ENCODE results near the gene IRF1. TPM values are rescaled to one million over a fixed set of nuclear protein-coding genes. Genes with fewer than 3 reads are reported as not detected.

Gene IRF1
- total RNA-seq, 2 donors from 2014 or later = 12.2 to 15.5 TPM

DNA sequence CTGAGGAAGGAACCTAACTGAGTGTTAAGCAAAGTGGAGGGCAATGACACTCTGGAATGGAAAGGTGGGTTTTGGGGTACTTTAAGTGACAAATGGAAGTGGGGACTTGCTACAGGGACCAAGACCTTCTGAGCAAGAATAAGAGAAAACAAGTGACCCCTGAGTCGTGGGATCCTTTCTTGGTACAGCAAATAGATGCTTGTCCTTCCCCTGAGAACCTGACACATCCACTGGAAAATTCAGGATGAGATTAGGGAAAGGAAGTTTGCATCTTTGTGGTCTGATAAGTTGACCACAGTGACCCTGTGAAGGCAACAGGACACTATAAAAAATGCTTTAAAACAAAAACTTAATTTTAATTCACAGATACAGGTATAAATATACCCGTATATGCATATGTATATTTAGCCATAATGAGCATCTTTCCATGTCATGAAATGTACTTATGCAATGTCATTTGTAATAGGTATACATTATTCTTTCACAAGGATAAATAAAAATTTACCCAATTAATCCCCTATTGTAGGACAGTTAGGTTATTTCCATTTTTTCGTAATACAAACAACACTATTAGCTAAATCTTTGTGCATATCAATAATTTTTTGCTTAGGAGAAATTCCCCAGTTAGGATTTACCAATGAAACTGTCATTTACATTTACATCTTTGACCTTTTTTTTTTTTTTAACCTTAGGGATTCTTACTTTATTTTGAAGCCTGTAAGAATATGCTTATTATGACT is 2.0 kb upstream of the IRF1 start:
- Histone ChIP-seq H3K27ac (no peak overlapping the region), H3K4me1 (peaks cover 51% of the 10 kb centered on the region), H3K27me3 (no peaks in the 10 kb centered on the region), H3K36me3 (replicated peaks in 1 of 2; ENCODE audit: insufficient read depth in 1 of 2, low read depth in 2 of 2) (no peaks in the 10 kb centered on the region), H3K4me3 (no peak overlapping the region), H3K9me3 (no peaks in the 10 kb centered on the region)
- DNase-seq (peak in 1 of 4 donors; percentile 5), ATAC-seq (no peak)
- intact Hi-C loops (cut with DNase I) = loop anchor here (5.0 kb wide), 1 partner anchor 80 kb away; no protein-coding TSS in a partner anchor
- TF ChIP-seq POLR2A (IDR thresholded peaks at IDR 0.05) = no peak
- TF ChIP-seq, protein P1, sequence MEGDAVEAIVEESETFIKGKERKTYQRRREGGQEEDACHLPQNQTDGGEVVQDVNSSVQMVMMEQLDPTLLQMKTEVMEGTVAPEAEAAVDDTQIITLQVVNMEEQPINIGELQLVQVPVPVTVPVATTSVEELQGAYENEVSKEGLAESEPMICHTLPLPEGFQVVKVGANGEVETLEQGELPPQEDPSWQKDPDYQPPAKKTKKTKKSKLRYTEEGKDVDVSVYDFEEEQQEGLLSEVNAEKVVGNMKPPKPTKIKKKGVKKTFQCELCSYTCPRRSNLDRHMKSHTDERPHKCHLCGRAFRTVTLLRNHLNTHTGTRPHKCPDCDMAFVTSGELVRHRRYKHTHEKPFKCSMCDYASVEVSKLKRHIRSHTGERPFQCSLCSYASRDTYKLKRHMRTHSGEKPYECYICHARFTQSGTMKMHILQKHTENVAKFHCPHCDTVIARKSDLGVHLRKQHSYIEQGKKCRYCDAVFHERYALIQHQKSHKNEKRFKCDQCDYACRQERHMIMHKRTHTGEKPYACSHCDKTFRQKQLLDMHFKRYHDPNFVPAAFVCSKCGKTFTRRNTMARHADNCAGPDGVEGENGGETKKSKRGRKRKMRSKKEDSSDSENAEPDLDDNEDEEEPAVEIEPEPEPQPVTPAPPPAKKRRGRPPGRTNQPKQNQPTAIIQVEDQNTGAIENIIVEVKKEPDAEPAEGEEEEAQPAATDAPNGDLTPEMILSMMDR (IDR thresholded peaks at IDR 0.05) = no peak
- 73 to 88% methylated on average over 3 of the region's 3 CpGs for WGBS, 2 donors

DNA sequence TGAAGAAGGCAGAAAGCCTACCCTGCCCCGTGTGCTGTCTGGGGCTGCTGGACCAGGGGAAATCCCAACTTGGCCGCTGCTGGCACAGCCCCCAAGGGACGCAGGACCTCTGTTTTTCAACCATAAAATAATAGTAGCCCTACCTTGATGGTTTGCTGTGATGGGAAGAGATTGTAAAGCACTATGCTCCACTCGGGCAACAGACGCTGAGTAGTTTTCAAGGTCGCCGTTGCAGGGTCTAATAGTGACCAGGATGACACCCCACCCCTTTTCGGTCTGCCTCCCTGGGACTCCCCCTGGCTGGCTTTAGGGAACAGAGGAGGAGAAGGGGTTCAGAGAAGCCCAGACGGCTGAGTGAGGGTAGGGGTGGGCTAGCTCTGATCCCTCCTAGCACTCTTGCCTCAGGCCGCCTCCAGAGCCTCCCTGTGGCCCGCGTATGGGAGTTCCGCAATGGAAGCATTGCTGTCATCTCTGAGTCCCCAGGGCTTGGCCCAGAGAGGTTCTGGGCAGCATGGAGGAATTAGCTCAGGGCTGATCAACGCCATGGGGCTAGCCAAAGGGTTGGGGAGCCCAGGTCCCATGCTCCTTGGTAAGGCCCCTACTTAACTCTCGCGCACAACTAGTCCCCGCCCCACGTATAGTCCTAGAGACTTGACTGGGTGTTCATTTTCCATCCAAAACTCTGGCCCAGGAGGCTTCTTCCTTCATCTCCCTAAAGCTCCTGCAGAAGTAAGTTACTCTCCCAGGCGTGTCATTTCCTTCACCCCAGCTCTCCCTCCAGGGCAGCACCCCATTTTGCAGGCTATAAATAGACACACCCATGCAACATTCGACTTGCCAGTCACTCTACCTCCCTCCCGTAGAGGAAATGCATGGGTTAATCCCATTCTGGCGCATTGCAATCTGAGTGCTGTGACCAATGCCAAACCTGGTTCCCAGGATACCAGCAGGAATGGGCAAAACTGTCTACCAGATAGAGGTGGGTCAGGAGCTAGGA is 1.1 kb upstream of the IRF1 start:
- 49 to 59% methylated on average over 20 to 22 of the region's 22 CpGs for WGBS, 2 donors
- Histone ChIP-seq H3K27me3 (no peaks in the 10 kb centered on the region), H3K36me3 (replicated peaks in 1 of 2; ENCODE audit: insufficient read depth in 1 of 2, low read depth in 2 of 2) (peaks cover 0 to 6% of the 10 kb centered on the region in 2 donors), H3K4me1 (peaks cover 44% of the 10 kb centered on the region), H3K27ac (peak overlapping the region; percentile 85 to 98 (median 96)), H3K9me3 (no peaks in the 10 kb centered on the region), H3K4me3 (peak overlapping the region in 1 of 2 donors; percentile 21)
- no peak for TF ChIP-seq POLR2A (IDR thresholded peaks at IDR 0.05)
- ATAC-seq (peak; percentile 3), DNase-seq (peak in 3 of 4 donors; percentile 25 to 46 (median 31))
- intact Hi-C loops (cut with DNase I) = loop anchor here (5.0 kb wide), 1 partner anchor 79 kb away; no protein-coding TSS in a partner anchor

DNA sequence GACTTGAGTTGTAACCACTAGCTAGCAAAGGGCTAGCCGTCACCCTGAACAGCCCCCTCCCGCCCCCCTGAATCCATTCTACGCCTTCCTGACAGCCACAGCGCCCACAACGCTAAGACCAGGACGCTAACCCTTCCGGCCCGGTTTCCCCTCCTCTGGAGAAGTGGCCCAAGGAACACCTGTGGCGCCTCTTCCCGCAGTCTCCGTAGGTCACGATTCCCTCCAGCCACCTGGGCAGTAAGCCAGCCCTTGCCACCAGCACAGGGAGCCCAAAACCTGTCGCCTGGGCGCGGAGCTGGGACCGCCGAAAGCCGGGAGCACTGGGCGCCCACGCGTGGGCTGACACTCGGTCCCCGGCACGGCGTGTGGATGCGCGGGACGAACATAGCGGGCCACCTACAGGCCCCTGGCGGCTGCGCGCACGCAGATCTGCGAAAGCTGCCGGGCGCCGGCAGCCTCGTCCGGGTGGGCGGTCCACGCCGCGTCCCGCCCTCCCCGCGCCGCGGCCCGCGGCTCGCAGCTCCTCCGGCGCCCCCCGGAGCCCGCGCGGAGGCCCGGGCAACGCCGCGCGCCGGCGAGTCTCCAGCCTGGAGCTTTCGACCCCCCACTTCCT is 596 bp downstream of the IRF1 start:
- no peaks in the 10 kb centered on the region for H3K27me3 ChIP-seq
- no peak for TF ChIP-seq POLR2A (IDR thresholded peaks at IDR 0.05)
- TF ChIP-seq, protein P1 (IDR thresholded peaks at IDR 0.05) = peak in 4 of 7 experiments; percentile 26 to 45 (median 34)
- WGBS, 2 donors = 0% methylated on average over 5 to 63 of the region's 65 CpGs
- peak; percentile 26 for ATAC-seq
- peak overlapping the region; percentile 85 to 98 (median 96) for H3K27ac ChIP-seq
- H3K9me3 ChIP-seq = no peaks in the 10 kb centered on the region
- H3K4me3 ChIP-seq = peak overlapping the region; percentile 2 to 58
- DNase-seq = peak; percentile 57 to 72 (median 66)
- H3K36me3 ChIP-seq (replicated peaks in 1 of 2; ENCODE audit: insufficient read depth in 1 of 2, low read depth in 2 of 2) = peaks cover 0 to 20% of the 10 kb centered on the region in 2 donors
- intact Hi-C loops (cut with DNase I) = loop anchor here (5.0 kb wide), 1 partner anchor 78 kb away; no protein-coding TSS in a partner anchor
- peaks cover 36% of the 10 kb centered on the region for H3K4me1 ChIP-seq

DNA sequence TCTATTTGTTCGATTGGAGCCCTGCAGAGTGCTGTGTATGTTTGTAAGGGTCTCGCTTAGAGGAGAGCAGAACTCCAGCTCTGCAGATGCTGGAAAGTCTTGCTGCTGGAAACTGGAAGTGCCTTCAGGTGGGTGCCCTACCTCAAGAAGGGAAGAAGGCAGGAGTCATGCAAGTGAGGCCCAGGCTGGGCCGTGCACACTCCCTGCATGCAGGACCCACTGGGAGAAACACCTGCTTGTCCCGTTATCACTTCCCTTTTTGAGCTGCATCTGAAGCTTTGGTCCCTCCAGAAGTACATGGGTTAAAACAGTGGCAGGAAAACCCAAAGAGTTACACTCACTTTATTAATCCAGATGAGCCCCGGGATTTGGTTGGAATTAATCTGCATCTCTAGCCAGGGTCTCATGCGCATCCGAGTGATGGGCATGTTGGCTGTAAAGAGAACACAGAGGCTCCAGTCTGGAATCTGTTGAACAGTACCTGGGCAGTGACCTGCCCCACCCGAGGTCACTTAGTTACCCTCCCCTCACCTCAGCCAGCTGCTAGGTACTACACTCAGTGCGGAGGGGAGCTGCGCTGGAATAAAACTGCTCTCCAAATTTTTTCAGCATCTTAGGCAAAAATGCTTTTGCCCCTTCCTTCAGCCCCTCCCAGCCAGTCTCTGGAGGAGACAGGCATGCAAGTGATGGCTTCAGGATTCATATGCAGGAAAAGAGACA is 1.4 kb downstream of the IRF1 start:
- DNase-seq (peak in 2 of 4 donors; percentile 5 to 11), ATAC-seq (no peak)
- Histone ChIP-seq H3K27ac (peak overlapping the region in 3 of 4 donors; percentile 95 to 98 (median 96)), H3K27me3 (no peaks in the 10 kb centered on the region), H3K9me3 (no peaks in the 10 kb centered on the region), H3K4me3 (peak overlapping the region in 1 of 2 donors; percentile 58), H3K36me3 (replicated peaks in 1 of 2; ENCODE audit: insufficient read depth in 1 of 2, low read depth in 2 of 2) (peaks cover 0 to 25% of the 10 kb centered on the region in 2 donors), H3K4me1 (peaks cover 32% of the 10 kb centered on the region)
- WGBS, 2 donors = 42 to 50% methylated on average over 5 to 10 of the region's 10 CpGs
- TF ChIP-seq, protein P1 (IDR thresholded peaks at IDR 0.05) = no peak
- no peak for TF ChIP-seq POLR2A (IDR thresholded peaks at IDR 0.05)
- intact Hi-C loops (cut with DNase I) = no loop called here
